ENCODE results near the gene RBL1.
"Not testable (repeated sequence)": the region's sequence is repeated elsewhere in the genome, so short reads cannot be mapped to it uniquely, and the experiment has no call there.

Gene RBL1

DNA sequence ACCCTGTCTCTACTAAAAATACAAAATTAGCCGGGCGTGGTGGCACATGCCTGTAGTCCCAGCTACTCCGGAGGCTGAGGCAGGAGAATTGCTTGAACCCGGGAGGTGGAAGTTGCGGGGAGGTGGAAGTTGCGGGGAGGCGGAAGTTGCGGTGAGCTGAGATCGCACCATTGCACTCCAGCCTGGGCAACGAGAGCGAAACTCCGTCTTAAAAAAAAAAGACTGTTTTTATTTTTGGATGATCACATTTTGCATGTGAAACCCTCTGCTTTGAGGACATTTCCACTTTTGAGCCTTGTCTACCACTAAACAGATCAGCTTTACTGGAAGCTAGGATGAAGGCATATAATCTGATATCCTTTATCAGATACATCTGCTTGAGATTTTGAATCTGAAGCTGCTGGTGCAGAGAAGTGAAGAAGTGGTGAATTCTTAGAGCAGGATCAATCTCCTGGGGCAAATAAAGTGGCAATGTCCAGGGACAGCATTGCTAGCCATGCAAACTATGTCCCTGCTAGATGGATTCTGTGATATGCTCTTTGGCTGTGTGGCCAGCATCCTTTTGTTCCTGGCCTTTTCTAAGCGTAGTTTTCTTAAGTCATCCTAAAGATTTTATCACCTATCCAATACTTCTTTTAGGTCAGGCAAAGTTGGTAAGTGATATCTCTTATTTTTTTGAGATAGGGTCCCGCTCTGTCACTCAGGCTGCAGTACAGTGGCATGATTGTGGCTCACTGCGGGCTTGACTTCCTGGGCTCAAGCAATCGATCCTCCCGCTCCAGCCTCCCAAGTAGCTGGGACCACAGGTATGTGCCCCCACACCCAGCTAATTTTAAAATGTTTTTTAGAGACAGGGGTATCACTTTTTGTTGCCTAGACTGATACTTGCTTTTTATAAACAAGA lies 23.3 kb downstream of the RBL1 start:
- DNase-seq (ENCODE audit: low spot score), result no peak

DNA sequence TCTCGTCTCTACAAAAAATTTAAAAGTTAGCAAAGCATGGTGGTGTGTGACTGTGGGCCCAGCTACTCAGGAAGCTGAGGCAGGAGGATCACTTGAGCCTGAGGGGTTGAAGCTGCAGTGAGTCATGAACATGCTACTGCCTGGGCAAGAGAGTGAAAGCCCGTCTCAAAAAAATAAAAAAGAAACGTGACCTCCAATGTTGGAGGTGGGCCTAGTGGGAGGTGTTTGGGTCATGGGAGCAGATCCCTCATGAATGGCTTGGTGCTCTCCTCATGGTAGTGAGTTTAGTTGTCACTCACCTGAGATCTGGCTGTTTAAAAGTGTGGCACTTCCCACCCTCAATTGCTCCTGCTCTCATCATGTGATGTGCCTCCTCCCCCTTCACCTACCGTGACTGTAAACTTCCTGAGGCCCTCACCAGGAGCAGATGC lies 24.3 kb downstream of the RBL1 start:
- DNase-seq (ENCODE audit: low spot score), result no peak

DNA sequence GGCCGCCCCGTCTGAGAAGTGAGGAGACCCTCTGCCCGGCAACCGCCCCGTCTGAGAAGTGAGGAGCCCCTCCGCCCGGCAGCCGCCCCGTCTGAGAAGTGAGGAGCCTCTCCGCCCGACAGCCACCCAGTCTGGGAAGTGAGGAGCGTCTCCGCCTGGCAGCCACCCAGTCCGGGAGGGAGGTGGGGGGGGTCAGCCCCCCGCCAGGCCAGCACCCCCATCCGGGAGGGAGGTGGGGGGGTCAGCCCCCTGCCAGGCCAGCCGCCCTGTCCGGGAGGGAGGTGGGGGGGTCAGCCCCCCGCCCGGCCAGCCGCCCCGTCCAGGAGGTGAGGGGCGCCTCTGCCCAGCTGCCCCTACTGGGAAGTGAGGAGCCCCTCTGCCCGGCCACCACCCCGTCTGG lies 26.2 kb downstream of the RBL1 start:
- DNase-seq (ENCODE audit: low spot score), result not testable (repeated sequence)

DNA sequence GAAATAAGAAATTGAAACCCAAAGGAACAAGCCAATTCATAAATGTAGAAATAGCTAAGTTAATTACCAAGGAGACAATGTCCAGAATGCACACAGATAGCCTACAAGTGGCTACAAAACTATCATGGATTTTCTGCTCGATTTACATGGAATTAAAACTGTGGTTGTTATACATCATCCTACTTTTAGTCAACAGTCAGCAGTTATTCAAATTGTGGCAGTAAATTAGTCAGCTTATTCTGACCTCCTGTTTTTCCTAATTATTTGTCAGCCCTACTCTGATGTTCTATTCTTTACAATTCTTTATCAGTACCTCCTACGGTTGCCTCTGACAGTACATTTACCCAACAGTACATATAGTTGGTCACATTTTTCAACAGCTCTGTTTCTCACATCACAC lies 29.6 kb downstream of the RBL1 start:
- DNase-seq (ENCODE audit: low spot score), result no peak

DNA sequence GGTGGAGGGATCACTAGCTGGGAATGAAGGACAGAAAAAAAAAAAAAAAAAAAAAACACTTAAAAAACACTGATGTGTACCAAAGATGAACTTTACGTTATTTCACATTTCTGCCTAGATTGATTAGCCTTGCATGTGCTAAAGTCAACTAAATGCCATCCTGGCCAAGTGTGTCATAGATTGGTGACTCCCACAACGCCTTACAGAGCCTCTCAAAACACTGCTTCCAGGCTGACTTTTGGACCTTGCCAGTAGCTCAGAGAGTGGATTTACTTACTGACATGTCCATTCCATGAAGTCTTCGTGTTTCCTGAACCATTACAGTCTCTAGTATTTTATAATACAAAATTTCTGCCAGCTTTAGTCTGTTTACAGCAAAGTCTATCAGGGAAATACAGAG lies 40.5 kb downstream of the RBL1 start:
- no peak for DNase-seq (ENCODE audit: low spot score)

DNA sequence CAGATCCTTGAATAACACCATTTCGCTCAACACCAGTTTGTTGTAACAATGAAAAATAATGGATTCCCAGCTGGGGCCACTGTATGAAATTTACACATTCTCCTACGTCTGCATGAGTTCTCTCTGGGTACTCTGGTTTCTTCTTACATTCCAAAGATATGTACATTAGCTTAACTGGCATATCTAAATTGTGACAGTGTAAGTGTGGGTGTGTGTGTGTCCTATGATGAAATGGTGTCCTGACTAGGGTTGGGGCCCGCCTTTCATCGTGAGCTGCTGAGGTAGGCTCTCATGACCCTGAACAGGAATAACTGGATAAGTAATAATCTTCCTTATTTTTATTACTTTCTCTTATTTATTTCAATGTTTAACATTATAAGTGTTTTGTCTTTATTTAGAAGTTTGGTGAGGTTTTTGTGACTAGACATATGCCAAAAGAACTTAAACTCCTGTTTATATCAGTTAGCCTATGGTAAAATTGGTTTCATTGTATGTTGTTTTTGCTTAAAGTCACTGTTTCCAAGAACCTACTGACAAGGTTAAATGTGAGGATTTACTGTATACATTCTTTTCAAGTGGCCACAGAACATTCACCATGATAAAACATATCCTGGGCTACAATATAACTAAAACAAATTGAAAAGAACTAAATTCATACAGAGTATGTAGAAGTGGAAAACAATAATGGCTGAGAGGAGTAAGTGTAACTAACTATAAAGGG lies 42.4 kb downstream of the RBL1 start:
- no peak for DNase-seq (ENCODE audit: low spot score)

DNA sequence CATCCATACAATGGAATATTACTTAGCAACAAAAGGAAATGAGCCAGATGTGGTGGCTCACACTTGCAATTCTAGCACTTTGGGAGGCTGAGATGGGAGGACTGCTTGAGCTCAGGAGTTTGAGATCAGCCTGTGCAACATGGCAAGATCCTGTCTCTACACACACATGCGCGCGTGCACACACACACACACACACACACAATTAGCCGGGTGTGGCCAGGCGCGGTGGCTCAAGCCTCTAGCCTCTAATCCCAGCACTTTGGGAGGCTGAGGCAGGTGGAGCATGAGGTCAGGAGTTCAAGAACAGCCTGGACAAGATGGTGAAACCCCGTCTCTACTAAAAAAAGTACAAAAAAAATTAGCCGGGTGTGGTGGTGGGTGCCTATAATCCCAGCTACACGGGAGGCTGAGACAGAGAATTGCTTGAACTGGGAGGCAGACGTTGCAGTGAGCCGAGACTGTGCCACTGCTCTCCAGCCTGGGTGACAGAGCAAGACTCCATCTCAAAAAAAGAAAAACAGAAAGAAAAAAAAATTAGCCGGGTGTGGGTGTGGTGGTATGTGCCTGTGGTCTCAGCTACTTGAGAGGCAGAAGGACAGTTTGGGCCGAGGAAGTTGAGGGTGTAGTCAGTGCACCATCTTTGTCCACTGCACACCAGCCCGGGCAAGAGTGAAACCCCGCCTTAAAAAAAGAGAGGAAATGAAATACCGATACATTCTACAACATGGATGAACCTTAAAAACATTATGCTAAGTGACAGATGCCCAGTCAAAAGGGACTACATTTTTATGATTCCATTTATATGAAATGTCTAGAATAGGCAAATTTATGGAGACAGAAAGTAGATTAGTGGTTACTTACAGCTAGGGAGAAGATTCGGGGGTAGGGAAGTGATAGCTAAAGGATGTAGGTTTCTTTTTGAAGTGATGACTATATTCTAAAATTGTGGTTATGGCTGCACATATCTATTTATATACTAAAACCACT lies 52.5 kb downstream of the RBL1 start:
- no peak for DNase-seq (ENCODE audit: low spot score)

DNA sequence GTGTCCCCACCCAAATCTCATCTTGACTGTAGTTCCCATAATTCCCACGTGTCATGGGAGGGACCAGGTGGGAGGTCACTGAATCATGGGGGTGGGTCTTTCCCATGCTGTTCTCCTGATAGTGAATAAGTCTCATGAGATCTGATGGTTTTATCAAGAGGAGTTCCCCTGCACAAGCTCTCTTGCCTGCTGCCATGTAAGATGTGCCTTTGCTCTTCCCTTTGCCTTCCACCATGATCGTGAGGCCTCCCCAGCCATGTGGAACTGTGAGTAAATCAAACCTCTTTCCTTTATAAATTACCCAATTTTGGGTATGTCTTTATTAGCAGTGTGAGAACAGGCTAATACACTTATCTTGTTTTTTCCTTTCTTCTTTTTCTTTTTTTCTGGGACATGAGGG lies 56.4 kb downstream of the RBL1 start:
- DNase-seq (ENCODE audit: low spot score), result not testable (repeated sequence)

DNA sequence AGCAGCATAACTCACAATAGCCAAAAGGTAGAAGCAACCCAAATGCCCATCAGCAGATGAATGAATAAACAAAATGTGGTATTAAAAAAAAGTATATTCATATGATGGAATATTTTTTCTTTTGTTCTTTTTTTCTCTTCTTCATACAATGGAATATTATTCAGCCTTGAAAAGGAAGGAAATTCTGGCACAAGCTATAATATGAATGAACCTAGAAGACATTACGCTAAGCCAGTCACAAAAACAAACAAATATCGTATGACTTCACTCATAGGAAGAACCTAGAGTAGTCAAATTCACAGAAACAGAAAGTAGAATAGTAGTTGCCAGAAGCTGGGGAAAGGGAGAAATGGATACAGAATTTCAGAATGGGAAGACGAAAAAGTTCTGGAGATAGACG lies 63.7 kb downstream of the RBL1 start:
- no peak for DNase-seq (ENCODE audit: low spot score)

DNA sequence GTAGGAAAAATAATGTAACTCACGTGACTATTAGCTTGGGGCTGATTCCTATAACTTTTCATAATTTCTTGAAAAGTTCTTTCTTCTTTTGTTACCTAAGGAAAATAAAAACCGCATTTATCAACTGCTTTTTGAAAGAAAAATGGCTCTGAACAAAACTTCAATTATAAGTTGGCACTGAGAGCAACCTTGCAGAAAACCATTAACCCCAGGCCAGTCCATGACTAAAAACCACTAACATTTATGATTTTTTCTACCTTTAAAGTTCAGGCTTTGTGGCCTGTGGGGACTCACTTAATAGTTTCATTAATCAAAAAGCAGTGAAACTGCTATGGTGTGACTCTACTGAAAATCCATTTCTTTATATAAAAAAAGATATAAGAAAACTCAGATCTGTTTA lies 75.2 kb downstream of the RBL1 start:
- no peak for DNase-seq (ENCODE audit: low spot score)

DNA sequence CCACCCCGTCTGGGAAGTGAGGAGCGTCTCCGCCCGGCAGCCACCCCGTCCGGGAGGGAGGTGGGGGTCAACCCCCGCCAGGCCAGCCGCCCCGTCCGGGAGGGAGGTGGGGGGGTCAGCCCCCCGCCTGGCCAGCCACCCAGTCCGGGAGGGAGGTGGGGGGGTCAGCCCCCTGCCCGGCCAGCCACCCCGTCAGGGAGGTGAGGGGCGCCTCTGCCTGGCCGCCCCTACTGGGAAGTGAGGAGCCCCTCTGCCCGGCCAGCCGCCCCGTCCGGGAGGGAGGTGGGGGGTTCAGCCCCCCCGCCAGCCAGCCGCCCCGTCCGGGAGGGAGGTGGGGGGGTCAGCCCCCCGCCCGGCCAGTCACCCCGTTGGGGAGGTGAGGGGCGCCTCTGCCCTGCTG lies 83.2 kb downstream of the RBL1 start:
- not testable (repeated sequence) for DNase-seq (ENCODE audit: low spot score)

DNA sequence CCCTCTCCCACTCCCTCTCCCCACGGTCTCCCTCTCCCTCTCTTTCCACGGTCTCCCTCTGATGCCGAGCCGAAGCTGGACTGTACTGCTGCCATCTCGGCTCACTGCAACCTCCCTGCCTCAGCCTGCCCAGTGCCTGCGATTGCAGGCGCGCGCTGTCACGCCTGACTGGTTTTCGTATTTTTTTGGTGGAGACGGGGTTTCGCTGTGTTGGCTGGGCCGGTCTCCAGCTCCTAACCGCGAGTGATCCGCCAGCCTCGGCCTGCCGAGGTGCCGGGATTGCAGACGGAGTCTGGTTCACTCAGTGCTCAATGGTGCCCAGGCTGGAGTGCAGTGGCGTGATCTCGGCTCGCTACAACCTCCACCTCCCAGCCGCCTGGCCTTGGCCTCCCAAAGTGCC lies 83.9 kb downstream of the RBL1 start:
- not testable (repeated sequence) for DNase-seq (ENCODE audit: low spot score)

DNA sequence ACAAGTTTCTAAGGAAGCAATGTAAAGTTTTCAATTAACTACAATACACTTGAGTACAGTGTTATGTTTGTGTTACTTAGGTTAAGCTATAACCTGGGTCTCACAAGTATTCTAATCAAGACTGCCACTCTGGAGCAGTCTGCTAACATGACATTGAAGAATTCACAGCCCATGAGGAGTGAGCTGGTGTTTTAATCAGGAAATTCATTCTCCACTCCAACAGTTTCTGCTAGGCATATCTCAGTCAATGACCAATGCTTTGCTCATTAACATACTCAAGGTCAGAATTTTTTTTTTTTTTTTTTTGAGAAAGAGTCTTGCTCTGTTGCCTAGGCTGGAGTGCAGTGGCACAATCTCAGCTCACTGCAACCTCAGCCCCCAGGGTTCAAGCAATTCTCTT lies 84.7 kb downstream of the RBL1 start:
- DNase-seq (ENCODE audit: low spot score), result no peak

DNA sequence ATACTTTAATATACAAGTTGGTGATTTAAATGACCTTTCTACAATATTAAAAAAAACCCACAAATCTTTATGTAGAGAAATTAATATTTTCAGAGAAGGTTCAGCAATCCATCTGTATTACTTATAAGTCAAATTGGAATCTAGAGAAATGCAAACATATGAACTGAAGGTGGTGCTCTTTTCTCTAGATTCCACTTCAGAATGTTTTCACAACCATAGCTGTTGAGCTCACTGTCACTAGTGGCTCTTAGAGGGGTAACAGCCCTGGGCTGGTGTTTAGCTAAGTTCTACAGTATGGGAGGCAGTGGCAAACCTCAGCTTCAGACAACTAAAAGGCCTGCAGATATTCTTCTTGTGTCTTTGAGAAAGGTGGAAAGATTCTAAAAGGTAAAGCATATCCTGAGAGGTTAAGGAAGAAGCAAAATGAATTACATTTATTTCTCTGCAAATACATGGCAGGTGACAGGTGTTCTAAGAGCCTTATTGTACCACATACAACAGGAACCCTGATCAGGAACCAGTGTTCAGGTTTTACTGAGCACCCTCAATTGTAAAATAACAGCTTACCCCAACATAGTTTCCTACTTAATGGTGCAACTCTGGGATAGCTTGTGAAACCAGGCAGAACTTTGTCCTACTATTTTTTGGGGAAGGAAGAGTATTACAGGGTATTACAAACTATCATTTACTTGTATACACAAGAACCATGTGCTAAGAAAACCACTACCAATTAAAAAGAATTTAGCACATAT lies 87.7 kb downstream of the RBL1 start:
- DNase-seq (ENCODE audit: low spot score), result no peak

DNA sequence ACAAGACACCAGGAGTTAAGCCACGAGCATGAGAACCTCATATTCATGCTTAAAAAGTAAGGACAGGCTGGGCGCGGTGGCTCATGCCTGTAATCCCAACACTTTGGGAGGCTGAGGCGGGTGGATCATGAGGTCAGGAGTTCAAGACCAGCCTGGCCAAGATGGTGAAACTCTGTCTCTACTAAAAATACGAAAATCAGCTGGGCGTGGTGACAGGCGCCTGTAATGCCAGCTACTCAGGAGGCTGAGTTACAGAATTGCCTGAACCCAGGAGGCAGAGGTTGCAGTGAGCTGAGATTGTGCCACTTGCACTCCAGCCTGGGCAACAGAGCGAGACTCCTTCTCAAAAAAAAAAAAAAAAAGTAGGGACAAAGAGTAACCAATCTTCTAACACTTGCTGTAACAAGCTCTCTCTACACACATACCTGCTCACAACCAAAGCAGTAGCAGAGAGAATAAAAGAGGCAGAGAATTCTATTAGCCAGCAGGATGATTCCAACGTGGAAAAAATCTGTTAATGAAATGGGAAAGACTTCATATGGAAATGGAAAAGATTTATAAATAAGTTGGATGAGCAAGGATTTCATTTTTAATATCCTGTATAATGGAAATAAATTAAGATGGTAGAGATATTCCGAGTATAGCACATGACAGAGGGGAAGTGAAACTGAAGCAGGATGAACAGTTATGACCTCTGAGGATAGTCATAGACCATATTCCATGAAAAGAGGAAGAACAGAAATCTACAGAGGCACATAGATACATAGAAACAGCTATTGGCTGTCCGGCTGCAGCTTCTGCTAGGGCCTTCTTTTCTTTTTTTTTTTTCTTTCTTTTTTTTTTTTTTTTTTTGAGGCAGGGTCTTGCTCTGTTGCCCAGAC lies 90.5 kb downstream of the RBL1 start:
- not testable (repeated sequence) for DNase-seq (ENCODE audit: low spot score)

DNA sequence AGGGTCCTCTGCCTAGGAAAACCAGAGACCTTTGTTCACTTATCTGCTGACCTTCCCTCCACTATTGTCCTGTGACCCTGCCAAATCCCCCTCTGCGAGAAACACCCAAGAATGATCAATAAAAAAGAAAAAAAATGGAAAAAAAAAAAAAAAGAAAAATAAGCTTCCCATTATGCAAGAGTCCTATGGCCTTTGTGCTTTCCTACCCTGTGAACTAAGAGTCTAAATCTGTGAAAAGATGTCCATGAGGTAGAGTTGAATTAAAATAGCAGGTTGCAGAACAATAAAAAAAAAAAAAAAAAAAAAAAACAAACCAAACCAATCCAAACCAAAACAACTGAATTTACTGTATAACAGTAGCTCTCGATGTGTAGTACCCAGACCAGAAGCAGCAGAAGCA lies 94.2 kb downstream of the RBL1 start:
- DNase-seq (ENCODE audit: low spot score), result not testable (repeated sequence)

DNA sequence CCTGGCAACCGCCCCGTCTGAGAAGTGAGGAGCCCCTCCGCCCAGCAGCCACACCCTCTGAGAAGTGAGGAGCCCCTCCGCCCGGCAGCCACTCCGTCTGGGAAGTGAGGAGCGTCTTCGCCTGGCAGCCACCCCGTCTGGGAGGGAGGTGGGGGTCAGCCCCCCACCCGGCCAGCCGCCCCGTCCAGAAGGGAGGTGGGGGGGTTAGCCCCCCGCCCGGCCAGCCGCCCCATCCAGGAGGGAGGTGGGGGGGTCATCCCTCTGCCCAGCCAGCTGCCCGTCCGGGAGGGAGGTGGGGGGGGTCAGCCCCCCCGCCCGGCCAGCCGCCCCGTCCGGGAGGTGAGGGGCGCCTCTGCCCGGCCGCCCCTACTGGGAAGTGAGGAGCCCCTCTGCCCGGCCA lies 95.6 kb downstream of the RBL1 start:
- not testable (repeated sequence) for DNase-seq (ENCODE audit: low spot score)

DNA sequence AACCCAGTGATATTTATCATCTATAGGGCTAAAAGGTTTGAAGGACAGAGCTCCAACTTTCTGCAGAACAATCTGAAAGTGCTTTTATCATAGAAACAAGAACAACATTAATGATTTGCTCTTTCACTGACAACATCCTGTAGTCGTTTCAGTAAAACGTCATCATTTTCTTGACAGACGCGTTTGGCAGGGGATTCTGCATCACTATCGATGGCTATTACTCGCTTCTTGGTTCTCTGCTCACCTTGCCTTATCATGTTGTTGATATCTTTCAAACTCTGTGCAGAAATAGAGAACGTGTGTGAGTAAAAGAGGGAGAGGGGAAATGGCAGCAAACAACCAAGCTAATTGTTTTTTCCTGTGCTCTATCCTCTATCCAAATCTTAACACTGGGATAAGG lies 97.1 kb downstream of the RBL1 start:
- DNase-seq (ENCODE audit: low spot score), result no peak

DNA sequence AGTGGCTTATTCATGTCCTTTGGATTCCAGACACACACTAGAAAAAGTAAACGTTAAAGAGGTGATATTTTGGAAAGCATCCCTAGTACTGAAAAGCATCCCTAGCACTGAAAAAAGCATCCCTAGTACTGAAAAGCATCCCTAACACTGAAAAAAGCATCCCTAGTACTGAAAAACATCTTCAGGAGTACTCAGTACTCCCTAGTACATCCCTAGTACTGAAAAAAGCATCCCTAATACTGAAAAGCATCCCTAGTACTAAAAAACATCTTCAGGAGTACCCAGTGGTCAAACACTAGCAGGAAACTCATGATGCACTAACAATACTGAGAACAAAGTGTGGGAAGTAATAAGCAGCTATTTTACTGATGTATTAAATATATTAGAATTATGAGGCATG lies 98.7 kb downstream of the RBL1 start:
- no peak for DNase-seq (ENCODE audit: low spot score)

DNA sequence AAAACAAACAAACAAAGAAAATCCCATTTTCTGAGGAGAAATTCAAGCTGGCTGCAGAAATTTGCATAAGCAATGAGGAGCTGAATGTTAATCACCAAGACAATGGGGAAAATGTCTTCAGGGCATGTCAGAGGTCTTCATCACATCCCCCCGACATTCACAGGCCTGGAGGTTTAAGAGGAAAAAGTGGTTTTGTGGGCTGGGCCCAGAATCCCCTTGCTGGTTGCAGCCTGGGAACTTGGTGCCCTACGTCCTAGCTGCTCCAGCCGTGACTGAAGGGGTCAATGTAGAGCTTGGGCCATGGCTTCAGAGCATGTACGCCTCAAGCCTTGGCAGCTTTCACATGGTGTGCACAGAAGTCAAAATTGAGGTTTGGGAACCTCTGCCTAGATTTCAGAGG lies 101.6 kb downstream of the RBL1 start:
- DNase-seq (ENCODE audit: low spot score), result not testable (repeated sequence)
